GM18502 (cell line): ENCODE data around the gene ACACA.

ENCODE experiments used
- ATAC-seq: cut with Tn5 transposase; IDR thresholded peaks from one replicate; pipeline ENCODE4 v1.9.1; 2021; ENCODE audit warnings: mild to moderate bottlenecking; ENCODE audit not compliant: unreplicated experiment, poor library complexity

The ACACA gene

GRCh38 chr17:37299257-37299980 is 107.2 kb downstream of the ACACA start:
- no peak for ATAC-seq

DNA sequence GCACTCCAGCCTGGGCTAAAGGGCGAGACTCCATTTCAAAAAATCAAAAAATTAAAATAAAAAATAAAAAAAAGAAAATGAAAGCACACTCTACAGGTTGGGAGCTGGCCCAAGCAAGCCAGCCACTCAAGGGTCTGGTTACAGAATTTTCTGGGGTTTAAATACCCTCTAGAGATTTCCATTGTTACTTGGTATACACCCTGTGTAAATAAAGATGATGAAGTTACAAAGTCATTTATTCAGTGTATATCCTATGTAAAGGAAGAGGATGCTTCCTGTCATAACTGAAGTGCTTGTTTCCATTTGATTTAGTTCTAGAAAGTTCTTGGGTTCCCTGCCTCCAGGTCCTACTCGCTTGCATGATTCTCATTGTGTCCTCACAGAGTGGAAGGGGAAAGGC is 110.7 kb downstream of the ACACA start:
- no peak for ATAC-seq

GRCh38 chr17:37294888-37295287 is 111.7 kb downstream of the ACACA start:
- ATAC-seq = no peak

DNA sequence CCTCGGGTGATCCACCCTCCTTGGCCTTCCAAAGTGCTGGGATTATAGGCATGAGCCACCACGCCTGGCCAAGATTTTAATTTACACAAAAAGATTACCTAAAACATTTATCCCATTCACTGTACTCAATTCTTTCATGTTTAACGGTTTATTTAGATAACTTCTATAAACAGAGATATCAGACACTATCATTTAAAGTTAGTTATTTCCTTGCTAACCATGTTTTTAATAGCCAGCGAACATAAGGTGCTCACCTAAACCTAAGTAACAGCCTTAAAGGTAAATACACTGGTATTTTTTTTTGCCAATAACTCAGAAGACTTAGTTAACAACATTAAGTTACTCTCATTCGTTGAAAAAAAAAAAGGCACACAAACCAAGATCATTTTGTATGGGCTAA is 112.9 kb downstream of the ACACA start:
- no peak for ATAC-seq

GRCh38 chr17:37292429-37293139 is 114.1 kb downstream of the ACACA start:
- no peak for ATAC-seq

DNA sequence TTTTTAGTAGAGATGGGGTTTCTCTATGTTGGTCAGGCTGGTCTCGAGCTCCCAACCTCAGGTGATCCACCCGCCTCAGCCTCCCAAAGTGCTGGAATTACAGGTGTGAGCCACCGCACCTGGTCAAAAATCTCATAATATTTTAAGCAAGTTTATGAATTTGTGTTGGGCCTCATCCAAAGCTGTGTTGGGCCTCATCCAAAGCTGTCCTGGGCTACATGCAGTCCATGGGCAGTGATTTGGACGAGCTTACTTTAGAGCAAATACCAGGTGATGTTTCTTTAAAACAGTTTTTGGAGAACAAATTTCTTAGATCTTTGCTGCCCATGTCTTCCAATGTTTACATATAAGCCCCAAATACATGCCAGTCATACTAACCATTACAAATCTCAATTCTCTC is 115.3 kb downstream of the ACACA start:
- no peak for ATAC-seq

DNA sequence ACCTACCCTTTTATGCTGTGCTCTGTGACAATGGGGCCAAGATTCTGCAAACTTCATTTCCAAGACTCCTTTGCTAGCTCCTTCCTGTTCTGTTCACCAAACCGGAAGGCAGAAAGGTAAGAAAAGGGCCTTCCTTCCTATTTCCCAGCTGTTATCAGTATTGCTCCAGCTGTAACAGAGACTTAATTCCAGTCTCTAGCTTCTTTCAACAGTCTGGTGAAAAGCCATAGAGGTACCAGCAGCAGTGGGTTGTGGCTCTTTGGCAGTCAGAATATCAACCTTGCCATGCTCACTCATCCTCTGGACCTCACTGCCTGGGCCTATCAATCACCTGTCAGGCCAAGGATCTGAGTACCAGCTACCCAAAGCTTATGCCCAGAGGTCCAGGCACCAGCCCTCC is 120.2 kb downstream of the ACACA start:
- no peak for ATAC-seq

- ATAC-seq = no peak
Observed at GRCh38 chr17:37284191-37284590, 122.4 kb downstream of the ACACA start.

DNA sequence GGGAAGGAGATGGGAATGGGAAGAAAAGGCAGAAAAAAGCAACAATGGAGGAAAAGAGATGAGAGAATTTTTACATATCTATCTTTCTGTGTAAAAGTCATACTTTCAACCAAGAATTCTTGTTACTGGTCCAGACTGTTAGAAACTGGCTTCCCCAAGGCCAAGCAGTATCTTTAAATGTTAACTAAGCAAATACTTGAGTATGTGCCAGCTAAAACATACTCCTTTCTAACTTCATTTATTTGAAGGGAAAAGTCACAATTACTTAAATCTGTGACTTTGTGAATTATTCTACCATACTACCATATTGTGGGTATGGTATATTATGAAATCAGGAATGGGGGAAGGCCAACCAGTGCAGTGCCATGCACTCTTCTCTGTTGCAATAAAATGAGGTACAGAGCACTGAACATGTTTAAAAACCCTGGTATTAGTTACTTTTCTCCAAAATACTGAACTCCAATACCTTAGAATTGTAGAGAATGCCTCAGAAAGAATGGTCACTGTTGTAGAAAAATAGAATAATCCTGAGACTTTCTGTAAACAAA is 123.1 kb downstream of the ACACA start:
- no peak for ATAC-seq

DNA sequence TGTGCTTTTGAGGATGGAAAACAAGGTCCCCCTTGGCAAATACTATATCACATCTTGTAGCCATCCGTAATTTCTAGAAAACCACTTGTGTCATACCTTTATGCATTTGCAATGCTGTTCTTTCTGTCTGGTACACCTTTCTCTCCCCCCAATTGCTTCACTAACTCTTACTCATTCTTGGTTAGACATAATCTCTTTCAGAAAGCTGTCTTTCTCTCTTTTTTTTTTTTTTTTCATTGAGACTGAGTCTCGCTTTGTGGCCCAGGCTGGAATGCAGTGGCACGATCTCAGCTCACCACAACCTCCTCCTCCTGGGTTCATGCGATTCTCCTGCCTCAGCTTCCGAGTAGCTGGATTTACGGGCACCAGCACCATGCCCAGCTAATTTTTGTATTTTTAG is 125.8 kb downstream of the ACACA start:
- ATAC-seq = no peak

GRCh38 chr17:37278247-37278894 is 128.3 kb downstream of the ACACA start:
- no peak for ATAC-seq

DNA sequence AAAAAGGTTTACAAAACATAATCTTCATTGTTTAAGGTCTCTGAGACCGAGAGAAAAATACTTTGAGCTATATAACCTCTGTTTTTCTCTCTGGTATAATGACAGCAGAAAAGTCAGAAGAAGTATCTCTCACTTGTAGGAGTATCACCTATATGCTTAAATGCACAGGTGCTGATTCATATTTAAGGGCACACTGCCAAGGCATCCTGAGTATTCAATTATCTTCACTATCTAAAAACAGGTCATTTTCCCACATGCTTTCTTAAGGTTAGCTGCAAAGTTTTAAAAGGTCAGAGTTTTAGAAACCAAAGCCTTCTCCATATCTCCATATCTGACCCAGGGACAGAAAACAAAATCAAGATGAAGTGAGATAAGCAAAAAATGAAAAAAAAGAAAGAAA is 130.2 kb downstream of the ACACA start:
- ATAC-seq = no peak

DNA sequence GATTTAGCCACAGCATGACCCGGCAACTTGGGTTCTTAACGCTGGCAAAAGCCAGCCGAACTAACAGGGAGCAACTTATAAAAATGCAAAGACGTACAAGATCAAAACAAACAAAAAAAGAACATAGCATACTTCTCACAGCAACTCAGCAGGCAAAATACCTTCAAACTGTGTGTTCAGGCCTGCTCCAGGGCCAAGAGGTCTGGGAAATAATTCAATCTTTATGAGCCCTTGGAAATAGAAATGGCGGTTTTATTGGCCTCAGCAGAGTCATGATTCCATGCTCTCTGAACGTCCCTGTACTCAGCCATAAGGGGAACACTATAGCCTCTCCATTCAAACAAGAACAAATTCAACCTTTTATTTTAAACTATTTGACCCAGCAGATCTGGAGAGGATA is 132.2 kb downstream of the ACACA start:
- no peak for ATAC-seq

GRCh38 chr17:37273409-37274051 is 133.1 kb downstream of the ACACA start:
- no peak for ATAC-seq

DNA sequence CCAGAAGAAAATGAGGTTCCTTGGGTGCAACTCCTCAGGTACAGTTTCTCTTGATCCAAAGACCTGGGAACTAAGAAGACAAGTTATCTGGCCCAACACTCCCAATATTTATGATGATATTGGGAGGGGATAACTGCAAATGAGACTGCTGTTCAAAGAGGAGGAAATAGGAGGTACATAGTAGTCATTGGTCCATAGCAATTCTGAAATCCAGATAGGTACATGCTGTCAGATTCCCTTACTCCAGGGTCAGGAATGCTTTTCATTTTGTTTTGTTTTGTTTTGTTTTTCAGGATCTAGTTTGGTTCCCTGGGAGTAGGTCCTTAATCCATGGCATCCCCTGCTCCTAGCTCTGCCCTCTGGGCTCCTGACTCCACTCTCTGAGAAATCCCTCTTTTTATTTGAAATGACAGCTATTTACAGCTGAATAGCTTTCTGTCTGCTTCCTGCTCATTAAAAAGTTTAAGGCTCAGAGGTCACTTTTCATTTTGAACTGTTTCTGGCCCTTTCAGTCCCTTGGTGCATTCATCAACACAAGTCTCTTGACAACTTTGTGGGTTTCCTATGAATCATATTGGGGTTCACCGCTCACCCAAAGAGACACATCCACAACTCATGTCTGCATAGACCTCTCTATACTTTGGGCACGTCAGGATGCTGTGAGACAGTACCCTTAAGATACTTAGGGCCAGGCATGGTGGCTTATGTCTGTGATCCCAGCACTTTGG is 141.0 kb downstream of the ACACA start:
- no peak for ATAC-seq

DNA sequence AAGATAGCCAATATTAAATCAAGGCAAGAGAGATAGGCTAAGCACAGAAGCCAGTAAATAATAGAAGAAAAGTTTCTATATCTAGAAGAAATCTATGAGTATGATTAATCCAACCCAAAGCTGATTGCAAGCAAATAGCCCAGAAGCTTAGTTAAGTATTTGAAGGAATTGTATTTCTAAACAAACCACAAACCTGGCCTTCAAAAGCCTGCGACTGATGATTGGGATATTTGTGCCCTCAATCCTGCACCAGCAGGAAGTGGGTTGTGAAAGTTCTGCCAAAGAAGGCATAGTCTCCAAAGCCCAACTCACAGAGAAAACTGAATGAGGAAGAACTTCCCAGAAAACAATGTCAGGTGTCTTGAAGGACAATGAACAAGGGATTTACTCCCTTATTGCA is 145.3 kb downstream of the ACACA start:
- no peak for ATAC-seq

DNA sequence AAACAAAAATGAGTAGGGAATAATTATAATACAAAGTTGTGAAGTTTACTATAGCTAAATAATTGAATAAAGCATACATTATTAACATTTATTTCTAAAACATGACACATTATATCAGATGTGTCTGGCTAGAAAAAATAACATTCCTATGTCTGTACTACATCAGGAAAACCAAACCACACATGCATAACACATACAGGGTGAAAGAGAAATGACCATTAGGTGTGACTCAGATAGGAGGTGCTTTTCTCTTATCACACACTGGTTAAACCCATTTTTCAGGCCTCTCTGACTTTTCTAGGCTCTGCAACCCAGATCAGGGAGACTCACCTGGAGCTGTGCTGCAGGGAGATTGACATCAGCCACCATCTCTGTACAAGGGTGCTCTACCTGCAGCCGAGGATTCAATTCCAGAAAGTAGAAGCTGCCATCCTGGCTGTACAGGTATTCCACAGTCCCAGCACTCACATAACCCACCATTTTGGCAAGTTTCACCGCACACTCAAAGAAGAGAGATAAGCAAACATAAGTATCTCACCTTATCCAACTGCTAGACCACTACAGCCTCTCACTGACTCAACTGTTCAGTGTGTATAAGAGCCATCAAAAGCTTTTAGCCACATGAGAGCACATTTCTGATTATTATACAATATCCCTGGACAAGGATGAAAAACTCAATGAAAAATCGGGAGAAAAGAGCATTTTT is 147.5 kb downstream of the ACACA start:
- no peak for ATAC-seq

- ATAC-seq = no peak
Observed at GRCh38 chr17:37256627-37257026, 150.0 kb downstream of the ACACA start.

DNA sequence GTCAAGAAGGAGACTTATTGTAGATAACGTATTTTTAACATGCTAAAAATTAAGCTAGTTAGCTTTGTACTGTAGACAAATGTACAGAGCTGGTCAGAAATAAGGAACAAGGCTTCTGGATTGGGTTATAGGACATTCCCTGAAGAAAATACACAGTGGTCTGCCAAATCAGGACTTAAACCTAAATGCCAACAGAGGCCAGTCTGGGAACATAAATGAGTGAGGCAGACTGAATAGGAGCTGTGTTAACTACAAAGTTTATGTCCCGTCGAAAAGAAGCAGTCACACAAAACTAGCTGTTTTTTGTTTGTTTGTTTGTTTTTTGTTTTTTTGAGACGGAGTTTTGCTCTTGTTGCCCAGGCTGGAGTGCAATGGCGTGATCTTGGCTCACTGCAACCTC is 151.2 kb downstream of the ACACA start:
- ATAC-seq = no peak

GRCh38 chr17:37247825-37248224 is 158.8 kb downstream of the ACACA start:
- ATAC-seq = no peak
